ENCODE measurements around the gene SECISBP2.

- TF ChIP-seq, protein P1, sequence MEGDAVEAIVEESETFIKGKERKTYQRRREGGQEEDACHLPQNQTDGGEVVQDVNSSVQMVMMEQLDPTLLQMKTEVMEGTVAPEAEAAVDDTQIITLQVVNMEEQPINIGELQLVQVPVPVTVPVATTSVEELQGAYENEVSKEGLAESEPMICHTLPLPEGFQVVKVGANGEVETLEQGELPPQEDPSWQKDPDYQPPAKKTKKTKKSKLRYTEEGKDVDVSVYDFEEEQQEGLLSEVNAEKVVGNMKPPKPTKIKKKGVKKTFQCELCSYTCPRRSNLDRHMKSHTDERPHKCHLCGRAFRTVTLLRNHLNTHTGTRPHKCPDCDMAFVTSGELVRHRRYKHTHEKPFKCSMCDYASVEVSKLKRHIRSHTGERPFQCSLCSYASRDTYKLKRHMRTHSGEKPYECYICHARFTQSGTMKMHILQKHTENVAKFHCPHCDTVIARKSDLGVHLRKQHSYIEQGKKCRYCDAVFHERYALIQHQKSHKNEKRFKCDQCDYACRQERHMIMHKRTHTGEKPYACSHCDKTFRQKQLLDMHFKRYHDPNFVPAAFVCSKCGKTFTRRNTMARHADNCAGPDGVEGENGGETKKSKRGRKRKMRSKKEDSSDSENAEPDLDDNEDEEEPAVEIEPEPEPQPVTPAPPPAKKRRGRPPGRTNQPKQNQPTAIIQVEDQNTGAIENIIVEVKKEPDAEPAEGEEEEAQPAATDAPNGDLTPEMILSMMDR (IDR thresholded peaks at IDR 0.05; ENCODE audit: low read length): no peak
- no peak for TF ChIP-seq EZH2 (IDR thresholded peaks at IDR 0.05; ENCODE audit: borderline replicate concordance, low read length)
These were observed 49.6 kb downstream of the SECISBP2 start for GRCh38 chr9:89367726-89368437.
